GM18870 (cell line): ENCODE measurements around the gene CA14.
"Not testable (repeated sequence)": the region's sequence is repeated elsewhere in the genome, so short reads cannot be mapped to it uniquely, and the experiment has no call there.

Experiments
- ATAC-seq: cut with Tn5 transposase; IDR thresholded peaks from one replicate; pipeline ENCODE4 v1.9.1; 2021; ENCODE audit warnings: moderate library complexity; ENCODE audit not compliant: unreplicated experiment

Gene CA14

GRCh38 chr1:150280138-150280707 is 22.6 kb downstream of the CA14 start:
- no peak for ATAC-seq

- no peak for ATAC-seq
Measured at GRCh38 chr1:150281221-150281757, 23.7 kb downstream of the CA14 start.

- ATAC-seq: no peak
Measured at GRCh38 chr1:150281758-150282557, 24.4 kb downstream of the CA14 start, which contains the start of gene CIART. CIART (plus strand) TSS chr1:150282554; CDS start chr1:150283268, 714 bp downstream.

- no peak for ATAC-seq
Measured at GRCh38 chr1:150282558-150282958, 25.0 kb downstream of the CA14 start.

GRCh38 chr1:150283260-150283659 is 25.7 kb downstream of the CA14 start:
- ATAC-seq: no peak

- ATAC-seq: no peak
Measured at GRCh38 chr1:150288382-150288781, 30.8 kb downstream of the CA14 start.

GRCh38 chr1:150288822-150289221 is 31.2 kb downstream of the CA14 start:
- ATAC-seq: no peak

- ATAC-seq: peak; percentile 76
Measured at GRCh38 chr1:150293433-150294253, 36.1 kb downstream of the CA14 start, which contains the start of gene MRPS21. MRPS21 (plus strand) TSS chr1:150293861; CDS start chr1:150294367, 506 bp downstream.

GRCh38 chr1:150295476-150295875 is 37.9 kb downstream of the CA14 start:
- ATAC-seq: no peak

GRCh38 chr1:150299716-150300115 is 42.1 kb downstream of the CA14 start:
- ATAC-seq: no peak

- ATAC-seq: no peak
Measured at GRCh38 chr1:150302338-150302737, 44.8 kb downstream of the CA14 start.

GRCh38 chr1:150302902-150303301 is 45.3 kb downstream of the CA14 start:
- no peak for ATAC-seq

GRCh38 chr1:150308585-150308984 is 51.0 kb downstream of the CA14 start:
- ATAC-seq: not testable (repeated sequence)

- no peak for ATAC-seq
Measured at GRCh38 chr1:150309758-150310508, 52.4 kb downstream of the CA14 start.

- no peak for ATAC-seq
Measured at GRCh38 chr1:150311762-150312161, 54.2 kb downstream of the CA14 start.
